ENCODE results near the gene PLAGL2.
"Not testable (repeated sequence)": the region's sequence is repeated elsewhere in the genome, so short reads cannot be mapped to it uniquely, and the experiment has no call there.

PLAGL2 gene

GRCh38 chr20:32183947-32184635 is 23.5 kb downstream of the PLAGL2 start:
- DNase-seq, result no peak

DNA sequence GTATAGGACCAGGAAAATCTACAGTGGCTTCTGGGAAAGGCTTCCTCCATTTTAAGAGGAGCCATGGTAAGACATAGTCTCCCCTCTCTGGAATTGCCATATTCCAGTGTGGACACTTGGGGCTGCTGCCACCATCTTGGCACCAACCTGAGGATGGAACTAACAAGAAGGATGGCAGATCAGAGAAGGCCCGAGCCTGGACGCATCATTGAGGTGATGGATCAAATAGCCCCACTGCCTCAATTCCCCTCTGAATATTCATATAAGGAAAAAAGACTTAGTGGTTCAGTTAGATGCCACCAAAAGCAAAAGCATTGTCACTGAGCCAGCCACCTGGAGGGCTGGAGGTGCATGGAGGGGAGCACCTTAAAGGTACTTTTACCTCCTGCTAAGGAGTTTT is 25.9 kb downstream of the PLAGL2 start:
- no peak for DNase-seq

DNA sequence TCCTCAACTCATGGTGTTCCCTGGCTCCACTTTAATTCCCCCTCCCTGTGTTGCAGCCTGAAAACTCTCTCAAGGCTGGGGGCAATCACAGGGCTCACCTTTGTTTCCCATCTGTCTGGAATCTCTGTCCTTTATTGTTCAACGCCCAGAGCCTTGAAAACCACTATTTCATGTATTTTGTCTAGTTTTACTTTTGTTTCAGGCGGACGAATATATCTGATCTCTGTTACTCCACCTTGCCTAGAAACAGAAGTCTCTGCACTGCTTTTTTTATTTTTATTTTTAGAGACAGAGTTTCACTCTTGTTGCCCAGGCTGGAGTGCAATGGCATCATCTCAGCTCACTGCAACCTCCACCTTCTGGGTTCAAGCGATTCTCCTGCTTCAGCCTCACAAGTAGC is 27.6 kb downstream of the PLAGL2 start:
- no peak for DNase-seq

DNA sequence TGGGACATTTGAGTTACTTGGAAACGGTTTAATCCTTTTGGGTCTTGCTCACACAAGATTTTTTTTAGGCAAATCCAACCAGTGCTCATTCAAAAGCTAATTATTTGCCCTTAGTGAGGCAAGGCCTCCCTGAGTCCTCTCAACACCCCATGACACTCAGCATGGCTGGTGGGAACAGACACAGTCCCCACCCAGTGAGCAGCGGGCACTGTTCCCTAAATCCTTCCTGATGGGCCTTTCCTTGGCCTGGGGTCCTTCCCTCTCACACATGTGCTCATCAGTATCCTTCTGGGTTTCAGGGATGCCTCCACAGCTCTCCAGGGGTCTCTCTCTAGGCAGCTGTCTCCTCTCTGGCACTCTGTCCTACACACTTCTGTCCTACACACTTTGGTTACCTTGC is 28.0 kb downstream of the PLAGL2 start:
- no peak for DNase-seq

GRCh38 chr20:32177696-32178095 is 29.8 kb downstream of the PLAGL2 start:
- DNase-seq, result not testable (repeated sequence)

DNA sequence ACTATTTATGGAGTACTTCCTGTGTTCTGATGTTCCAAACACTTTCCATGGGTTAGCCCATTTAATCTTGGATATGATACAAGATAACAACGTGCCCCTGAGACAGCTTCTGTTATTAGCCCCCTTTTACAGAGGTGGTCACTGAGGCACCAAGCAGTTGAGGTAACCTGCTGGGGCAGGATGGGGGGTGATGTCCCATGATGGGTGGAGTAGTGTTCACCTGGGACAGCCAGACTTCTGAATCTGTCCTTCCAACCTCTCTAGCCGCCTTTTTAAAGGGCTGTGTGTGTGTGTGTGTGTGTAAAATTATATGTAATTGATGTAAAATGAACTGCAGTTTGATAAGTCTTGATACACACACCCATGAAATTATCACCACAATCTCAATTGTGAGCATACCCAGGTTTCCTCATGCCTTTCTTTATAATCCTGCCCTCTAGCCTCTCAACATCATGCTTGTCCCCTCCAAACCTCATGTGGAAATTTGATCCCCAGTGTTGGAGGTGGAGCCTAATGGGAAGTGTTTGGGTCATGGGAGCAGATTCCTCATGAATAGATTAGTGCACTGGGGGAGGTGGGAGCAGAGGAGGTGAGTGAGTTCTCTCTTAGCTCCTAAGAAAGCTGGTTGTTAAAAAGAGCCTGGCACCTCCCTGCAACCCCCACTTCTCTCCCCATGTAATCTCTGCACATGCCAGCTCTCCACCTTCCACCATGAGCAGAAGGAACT is 39.2 kb downstream of the PLAGL2 start:
- no peak for DNase-seq

GRCh38 chr20:32167552-32167951 is 40.0 kb downstream of the PLAGL2 start:
- DNase-seq, result no peak

GRCh38 chr20:32165836-32166545 is 41.6 kb downstream of the PLAGL2 start:
- DNase-seq, result no peak

- no peak for DNase-seq
These were observed 42.4 kb downstream of the PLAGL2 start for GRCh38 chr20:32164984-32165735.

- DNase-seq, result no peak
These were observed 43.6 kb downstream of the PLAGL2 start for GRCh38 chr20:32163951-32164350.

- no peak for DNase-seq
These were observed 45.2 kb downstream of the PLAGL2 start for GRCh38 chr20:32162351-32162750.

DNA sequence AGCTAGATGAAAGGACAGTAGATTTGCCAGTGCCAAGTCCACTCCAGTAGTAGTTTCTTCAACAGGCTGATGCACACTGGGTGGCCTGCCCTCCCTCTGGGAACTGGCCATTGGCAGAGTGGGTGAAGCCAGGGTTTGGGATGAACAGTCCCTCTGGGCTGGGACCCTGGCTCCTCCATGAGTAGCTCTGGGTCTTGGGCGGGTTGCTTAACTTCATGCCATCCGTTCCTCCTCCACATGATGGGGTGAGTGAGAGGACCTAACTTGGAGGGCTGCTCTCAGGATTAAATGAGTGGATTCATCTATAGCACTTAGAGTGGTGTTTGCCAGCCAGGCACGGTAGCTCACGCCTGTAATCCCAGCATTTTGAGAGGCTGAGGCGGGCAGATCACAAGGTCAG is 47.2 kb downstream of the PLAGL2 start:
- no peak for DNase-seq

- DNase-seq, result no peak
These were observed 47.7 kb downstream of the PLAGL2 start for GRCh38 chr20:32159766-32160221.

DNA sequence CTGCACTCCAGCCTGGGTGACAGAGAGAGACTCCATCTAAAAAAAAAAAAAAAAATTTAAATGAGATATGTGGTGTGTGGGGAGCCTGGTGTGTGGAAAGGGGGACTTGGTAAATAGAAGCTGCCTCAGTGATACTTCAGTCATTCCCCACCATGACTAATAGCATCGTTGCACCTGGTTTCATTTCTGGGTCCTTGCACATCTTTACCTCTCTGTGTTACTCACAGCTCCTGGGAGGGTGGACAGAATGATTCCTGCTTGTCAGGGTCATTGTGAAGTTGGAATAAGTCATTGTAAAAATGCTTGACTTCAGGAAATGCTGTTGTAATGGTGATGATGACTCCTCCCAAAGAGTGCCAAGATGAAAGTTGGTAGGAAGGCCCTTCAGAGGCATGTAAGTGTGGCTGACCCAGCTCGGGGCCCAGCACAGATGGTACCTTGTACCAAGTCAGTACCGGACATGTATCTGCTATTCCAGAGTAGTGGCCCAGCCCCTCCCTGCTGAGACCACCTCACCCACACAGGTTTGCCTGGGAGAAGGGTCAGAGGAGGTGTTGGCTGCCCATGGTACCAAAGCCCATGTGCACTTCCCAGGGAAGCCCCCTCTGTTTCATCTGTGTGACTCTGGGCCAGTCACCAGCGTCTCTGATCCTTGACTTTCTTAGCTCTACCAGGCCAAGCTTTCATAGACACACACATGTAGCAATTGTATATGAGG is 48.4 kb downstream of the PLAGL2 start:
- DNase-seq, result no peak

GRCh38 chr20:32158351-32158750 is 49.2 kb downstream of the PLAGL2 start:
- DNase-seq, result no peak

DNA sequence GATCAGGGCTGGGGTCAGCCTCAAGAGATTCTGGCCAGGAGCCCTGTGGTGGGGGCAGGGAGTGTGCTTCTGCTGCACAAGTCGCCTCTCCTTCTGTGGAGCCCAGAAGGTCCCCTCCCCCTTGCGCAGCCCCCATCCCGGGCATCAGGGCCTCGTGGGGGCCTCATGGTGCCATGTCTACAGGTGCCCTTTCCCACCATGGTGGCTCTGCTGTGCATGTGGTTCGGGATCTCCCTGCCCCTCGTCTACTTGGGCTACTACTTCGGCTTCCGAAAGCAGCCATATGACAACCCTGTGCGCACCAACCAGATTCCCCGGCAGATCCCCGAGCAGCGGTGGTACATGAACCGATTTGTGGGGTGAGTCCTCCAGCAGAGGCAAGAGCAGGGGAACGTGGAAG is 49.9 kb downstream of the PLAGL2 start:
- DNase-seq, result no peak

DNA sequence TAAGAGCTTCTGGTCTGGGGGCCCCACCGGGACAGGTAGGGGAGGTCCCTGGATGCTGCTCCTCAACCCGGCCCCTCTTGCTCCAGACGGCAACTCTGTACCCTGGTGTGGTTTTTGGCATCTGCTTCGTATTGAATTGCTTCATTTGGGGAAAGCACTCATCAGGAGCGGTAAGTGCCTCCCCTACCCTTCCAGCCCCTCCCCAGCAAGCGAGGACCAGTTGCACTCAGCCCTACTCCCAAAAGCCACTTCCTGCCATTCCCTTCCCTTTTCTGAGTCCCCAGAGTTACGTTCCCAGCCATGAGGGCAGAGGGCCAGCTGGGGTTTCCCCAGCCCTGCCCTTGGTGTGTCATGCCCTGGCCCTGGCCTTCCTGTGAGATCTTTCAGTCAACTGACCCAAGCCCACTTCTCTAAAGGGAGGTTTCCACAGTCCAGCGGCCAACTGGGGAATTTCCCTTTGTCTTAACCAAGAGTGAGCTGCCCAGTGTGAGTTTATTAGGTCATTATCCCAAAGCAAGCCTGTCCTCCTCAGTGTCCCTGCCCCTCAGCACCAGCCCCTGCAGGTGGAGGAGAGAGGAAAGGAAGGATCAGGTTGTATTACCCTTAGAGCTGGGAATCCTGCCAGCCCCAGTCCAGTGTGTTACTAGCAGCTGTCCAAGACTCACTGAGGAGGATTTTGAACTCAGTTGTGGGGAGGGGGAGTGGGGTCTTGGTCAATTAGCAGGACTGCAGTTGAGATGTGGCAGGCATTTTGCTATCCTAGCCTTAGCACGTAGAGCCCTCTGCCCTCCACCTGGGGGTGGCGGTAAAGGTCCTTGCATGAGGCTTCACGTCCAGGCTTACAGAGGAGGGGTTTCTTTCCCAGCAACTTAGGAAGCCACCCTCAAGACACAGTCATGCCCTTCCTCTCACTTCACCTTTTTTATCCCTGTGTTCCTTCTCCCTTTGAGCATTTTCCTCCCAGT is 52.2 kb downstream of the PLAGL2 start:
- no peak for DNase-seq

- DNase-seq, result no peak
These were observed 53.8 kb downstream of the PLAGL2 start for GRCh38 chr20:32153771-32154170.

GRCh38 chr20:32153156-32153665 is 54.3 kb downstream of the PLAGL2 start:
- DNase-seq, result no peak

DNA sequence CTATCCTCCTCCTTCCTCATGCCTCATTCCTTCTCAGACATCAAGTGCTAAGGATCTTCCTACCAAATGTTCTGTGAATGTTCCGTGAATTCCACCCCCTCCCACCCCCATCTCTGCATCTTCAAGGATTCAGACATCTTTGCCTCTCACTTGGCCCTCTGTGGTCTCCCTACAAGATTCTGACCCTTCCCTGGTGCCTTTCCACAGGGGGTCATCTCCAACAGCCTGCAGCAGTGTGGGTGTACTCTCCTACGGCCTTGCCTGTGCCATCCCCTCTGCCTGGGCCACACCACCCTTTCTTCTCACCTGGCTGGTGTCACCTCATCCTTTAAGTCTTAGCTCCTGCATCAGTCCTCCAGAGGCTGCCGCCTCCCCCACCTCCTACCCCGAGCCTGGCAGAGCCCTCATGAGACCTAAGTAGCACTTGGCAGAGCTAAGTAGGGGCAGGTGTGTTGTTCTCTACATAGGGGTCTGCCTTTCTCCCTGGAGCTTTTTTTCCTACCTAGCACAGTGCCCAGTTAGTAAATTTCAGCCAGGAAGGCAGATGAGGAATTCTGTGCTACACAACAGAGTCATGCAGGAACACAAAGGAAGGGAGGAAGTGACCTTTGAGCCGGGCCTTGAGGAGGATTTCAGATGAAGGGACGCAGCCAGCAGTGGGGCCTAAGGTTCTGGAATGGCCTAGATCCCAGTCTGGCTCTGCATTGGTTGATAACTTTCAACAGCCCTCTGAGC is 55.0 kb downstream of the PLAGL2 start:
- DNase-seq, result no peak
